OCI-LY7 (cell line): ENCODE data around the gene DSE. TPM values are rescaled to one million over a fixed set of nuclear protein-coding genes. Genes with fewer than 3 reads are reported as not detected.

Experiments used
- BruUV-seq: library from RNA; stranded (reverse); fragments of 400-500 nt; replicated peaks from 2 replicates; lab custom pipeline; 2021; lab: Mats Ljungman, UMichigan
- CTCF ChIA-PET: fragments of 300-600 bp; sonication (Branson Sonifier 250); formaldehyde crosslinking; loops from one replicate; lab custom pipeline; 2022; ENCODE audit warnings: antibody characterized with exemption; ENCODE audit not compliant: unreplicated experiment; lab: Charles Lee
- POLR2A ChIA-PET: fragments of 300-600 bp; sonication (Branson Sonifier 250); formaldehyde crosslinking; loops from one replicate; lab custom pipeline; 2022; ENCODE audit warnings: antibody characterized with exemption; lab: Charles Lee
- DNase-seq: peaks from one replicate; pipeline ENCODE4 v3.0.0-alpha.2; 2015; ENCODE audit warnings: low spot score
- H2AFZ ChIP-seq: fragments of 200-600 bp; sonication (generic), shearing (Covaris generic); 2 replicates; pipeline ENCODE4 v1.6.1; 2014; ENCODE audit warnings: mild to moderate bottlenecking, antibody characterized with exemption, low read length, moderate library complexity
- H3K27ac ChIP-seq: fragments of 200-600 bp; sonication (generic); 2 replicates; pipeline ENCODE4 v1.5.1; 2014; ENCODE audit warnings: mixed run types, low read depth, mild to moderate bottlenecking, moderate library complexity, low read length, inconsistent platforms; ENCODE audit not compliant: poor library complexity, severe bottlenecking
- H3K36me3 ChIP-seq: fragments of 200-600 bp; sonication (generic); 2 replicates; pipeline ENCODE4 v1.6.1; 2014; ENCODE audit warnings: mild to moderate bottlenecking, antibody characterized with exemption, low read length, moderate library complexity, mixed read lengths; ENCODE audit not compliant: insufficient read depth
- H3K4me1 ChIP-seq: fragments of 200-600 bp; sonication (generic); 2 replicates; pipeline ENCODE4 v1.5.1; 2014; ENCODE audit warnings: mild to moderate bottlenecking, low read length; ENCODE audit not compliant: insufficient read depth, poor library complexity, severe bottlenecking
- H3K4me2 ChIP-seq: fragments of 200-600 bp; sonication (generic); 2 replicates; pipeline ENCODE4 v1.6.1; 2014; ENCODE audit warnings: mild to moderate bottlenecking, low read length
- H3K4me3 ChIP-seq: fragments of 200-600 bp; sonication (generic); 2 replicates; pipeline ENCODE4 v1.5.1; 2014; ENCODE audit warnings: mild to moderate bottlenecking, low read depth, low read length; ENCODE audit not compliant: poor library complexity, severe bottlenecking
- H3K79me2 ChIP-seq: fragments of 200-600 bp; sonication (generic); 2 replicates; pipeline ENCODE4 v1.6.1; 2016; ENCODE audit warnings: low read depth, mild to moderate bottlenecking, low read length, moderate library complexity, mixed read lengths; ENCODE audit not compliant: insufficient read depth
- H3K9me2 ChIP-seq: fragments of 200-600 bp; sonication (generic); 2 replicates; pipeline ENCODE4 v1.6.1; 2016; ENCODE audit warnings: mild to moderate bottlenecking, low read length, mixed read lengths; ENCODE audit not compliant: insufficient read depth
- H3K9me3 ChIP-seq: fragments of 200-600 bp; sonication (generic); 2 replicates; pipeline ENCODE4 v1.6.1; 2014; ENCODE audit warnings: mild to moderate bottlenecking, mixed run types, low read length, mixed read lengths
- H4K20me1 ChIP-seq: fragments of 200-600 bp; sonication (generic); 2 replicates; pipeline ENCODE4 v1.6.1; 2014; ENCODE audit warnings: mild to moderate bottlenecking, antibody characterized with exemption, low read length, moderate library complexity, mixed read lengths; ENCODE audit not compliant: insufficient read depth
- EZH2phosphoT487 ChIP-seq: fragments of 200-600 bp; sonication (generic); IDR thresholded peaks from 2 replicates; pipeline ENCODE4 v1.6.1; 2018; ENCODE audit warnings: low read depth, borderline replicate concordance, mild to moderate bottlenecking, mixed run types, antibody characterized with exemption, low read length, moderate library complexity, mixed read lengths
- intact Hi-C: fragments of 100-400 bp; cut with micrococcal nuclease; formaldehyde crosslinking; loops from one replicate; pipeline ENCODE4 v1.10.0; 2022; ENCODE audit not compliant: unreplicated experiment
- total RNA-seq, 2 experiments: library from RNA; depleted of rRNA in 1 of 2; stranded (reverse); fragments of >200 nt in 1 of 2; shearing (Covaris generic) in 1 of 2; gene quantifications; 2 replicates each; pipeline ENCODE4 v1.2.3, GENCODE V29; 2014 to 2022
- TF ChIP-seq, protein P1 (sequence below): fragments of 200-600 bp; sonication (generic); conservative IDR thresholded peaks from 2 replicates; pipeline ENCODE4 v1.5.1; 2014; ENCODE audit warnings: mild to moderate bottlenecking, antibody characterized with exemption, low read length, moderate library complexity, mixed read lengths

DSE gene
- total RNA-seq, 2 experiments from 2014 or later = 3.9 to 7.6 TPM

DNA sequence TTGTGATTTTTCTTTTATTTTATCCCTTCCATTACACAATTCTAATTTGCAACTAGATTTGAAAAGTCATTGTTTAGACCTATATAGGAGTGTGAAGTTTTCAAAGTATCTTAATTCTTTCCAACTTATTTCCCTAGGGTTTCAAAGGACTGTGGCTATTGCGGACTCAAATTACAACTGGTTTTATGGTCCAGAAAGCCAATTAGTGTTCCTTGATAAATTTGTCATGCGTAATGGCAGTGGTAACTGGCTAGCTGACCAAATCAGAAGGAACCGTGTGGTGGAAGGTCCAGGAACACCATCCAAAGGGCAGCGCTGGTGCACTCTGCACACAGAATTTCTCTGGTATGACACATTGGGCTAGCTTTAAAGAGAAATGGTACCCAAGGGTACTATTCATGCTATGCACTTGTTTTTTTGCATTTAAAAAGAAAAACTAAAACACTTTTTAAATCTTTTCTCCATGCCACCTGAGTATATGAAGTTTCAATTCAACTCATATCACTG is 62.5 kb downstream of the DSE start:
- H3K9me3 ChIP-seq = no peaks in the 10 kb centered on the region
- H3K36me3 ChIP-seq = no peaks in the 10 kb centered on the region
- CTCF ChIA-PET = no interaction called here
- H3K4me3 ChIP-seq = no peak overlapping the region
- TF ChIP-seq EZH2phosphoT487 = no peak
- TF ChIP-seq, protein P1, sequence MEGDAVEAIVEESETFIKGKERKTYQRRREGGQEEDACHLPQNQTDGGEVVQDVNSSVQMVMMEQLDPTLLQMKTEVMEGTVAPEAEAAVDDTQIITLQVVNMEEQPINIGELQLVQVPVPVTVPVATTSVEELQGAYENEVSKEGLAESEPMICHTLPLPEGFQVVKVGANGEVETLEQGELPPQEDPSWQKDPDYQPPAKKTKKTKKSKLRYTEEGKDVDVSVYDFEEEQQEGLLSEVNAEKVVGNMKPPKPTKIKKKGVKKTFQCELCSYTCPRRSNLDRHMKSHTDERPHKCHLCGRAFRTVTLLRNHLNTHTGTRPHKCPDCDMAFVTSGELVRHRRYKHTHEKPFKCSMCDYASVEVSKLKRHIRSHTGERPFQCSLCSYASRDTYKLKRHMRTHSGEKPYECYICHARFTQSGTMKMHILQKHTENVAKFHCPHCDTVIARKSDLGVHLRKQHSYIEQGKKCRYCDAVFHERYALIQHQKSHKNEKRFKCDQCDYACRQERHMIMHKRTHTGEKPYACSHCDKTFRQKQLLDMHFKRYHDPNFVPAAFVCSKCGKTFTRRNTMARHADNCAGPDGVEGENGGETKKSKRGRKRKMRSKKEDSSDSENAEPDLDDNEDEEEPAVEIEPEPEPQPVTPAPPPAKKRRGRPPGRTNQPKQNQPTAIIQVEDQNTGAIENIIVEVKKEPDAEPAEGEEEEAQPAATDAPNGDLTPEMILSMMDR = no peak
- no peaks in the 10 kb centered on the region for H3K79me2 ChIP-seq
- H4K20me1 ChIP-seq = no peaks in the 10 kb centered on the region
- no peak overlapping the region for H3K27ac ChIP-seq
- intact Hi-C loops = no loop called here
- H2AFZ ChIP-seq = no peak overlapping the region
- no peak overlapping the region for H3K4me2 ChIP-seq
- no peak for DNase-seq
- no peaks in the 10 kb centered on the region for H3K4me1 ChIP-seq
- BruUV-seq = no TSS peak
- POLR2A ChIA-PET = interaction anchor here (0.6 to 1.2 kb wide), 2 partner anchors 11 to 80 kb away, joined by 3 to 9 read pairs; no protein-coding TSS in a partner anchor
- H3K9me2 ChIP-seq = no peaks in the 10 kb centered on the region

DNA sequence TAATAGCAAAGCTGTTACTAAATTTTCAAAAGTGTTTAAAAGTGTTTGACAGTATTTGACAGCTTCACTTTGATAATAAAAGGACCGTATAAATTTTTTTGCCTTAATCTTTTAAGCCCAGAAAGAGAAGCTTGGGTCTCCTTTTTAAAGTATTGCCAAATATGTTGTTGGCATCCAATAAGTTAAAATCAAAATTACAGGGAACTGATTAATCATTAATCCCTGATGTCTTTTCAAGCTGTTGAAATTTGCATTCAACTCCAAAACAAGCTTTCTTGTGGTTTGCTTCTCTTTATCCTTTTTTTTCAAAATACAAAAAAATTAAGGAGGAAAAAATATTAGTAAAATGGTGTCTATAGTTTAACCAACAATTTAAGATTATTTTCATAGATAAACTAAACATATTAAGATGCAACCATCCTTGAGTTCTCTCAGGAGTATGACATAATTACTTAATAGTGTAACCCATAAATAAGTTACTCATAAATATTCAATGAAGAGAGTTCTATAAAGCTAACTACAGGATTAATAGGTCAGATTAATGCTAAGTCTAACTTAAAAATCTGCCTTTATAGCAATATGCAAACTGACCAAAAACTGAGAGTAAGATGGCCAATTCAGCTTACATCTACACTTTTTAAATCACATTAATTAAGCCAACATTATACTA is 63.4 kb downstream of the DSE start:
- Histone ChIP-seq H3K4me2 (no peak overlapping the region), H3K36me3 (no peaks in the 10 kb centered on the region), H3K79me2 (no peaks in the 10 kb centered on the region), H3K27ac (no peak overlapping the region), H3K4me1 (no peaks in the 10 kb centered on the region), H4K20me1 (no peaks in the 10 kb centered on the region), H3K9me3 (no peaks in the 10 kb centered on the region), H3K9me2 (no peaks in the 10 kb centered on the region), H2AFZ (no peak overlapping the region), H3K4me3 (no peak overlapping the region)
- DNase-seq = no peak
- no TSS peak for BruUV-seq
- no peak for TF ChIP-seq EZH2phosphoT487
- TF ChIP-seq, protein P1 = no peak
- ChIA-PET CTCF (no interaction called here), POLR2A (interaction anchor here (0.6 to 1.3 kb wide), 5 partner anchors 9 to 159 kb away, joined by 3 to 9 read pairs (median 4); no protein-coding TSS in a partner anchor)
- intact Hi-C loops = no loop called here

DNA sequence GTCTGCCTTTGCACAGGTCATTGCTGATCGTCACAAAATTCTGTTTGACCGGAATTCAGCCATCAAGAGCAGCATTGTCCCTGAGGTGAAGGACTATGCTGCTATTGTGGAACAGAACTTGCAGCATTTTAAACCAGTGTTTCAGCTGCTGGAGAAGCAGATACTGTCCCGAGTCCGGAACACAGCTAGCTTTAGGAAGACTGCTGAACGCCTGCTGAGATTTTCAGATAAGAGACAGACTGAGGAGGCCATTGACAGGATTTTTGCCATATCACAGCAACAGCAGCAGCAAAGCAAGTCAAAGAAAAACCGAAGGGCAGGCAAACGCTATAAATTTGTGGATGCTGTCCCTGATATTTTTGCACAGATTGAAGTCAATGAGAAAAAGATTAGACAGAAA is 65.8 kb downstream of the DSE start:
- no peak for DNase-seq
- Histone ChIP-seq H2AFZ (no peak overlapping the region), H3K79me2 (no peaks in the 10 kb centered on the region), H3K4me1 (no peaks in the 10 kb centered on the region), H3K4me3 (no peak overlapping the region), H3K4me2 (no peak overlapping the region), H3K9me3 (no peaks in the 10 kb centered on the region), H3K9me2 (no peaks in the 10 kb centered on the region), H4K20me1 (no peaks in the 10 kb centered on the region), H3K27ac (no peak overlapping the region), H3K36me3 (no peaks in the 10 kb centered on the region)
- CTCF ChIA-PET = no interaction called here
- TF ChIP-seq, protein P1 = no peak
- TF ChIP-seq EZH2phosphoT487 = no peak
- POLR2A ChIA-PET = interaction anchor here (0.7 to 1.7 kb wide), 5 partner anchors 9 to 277 kb away, joined by 3 to 4 read pairs (median 4); no protein-coding TSS in a partner anchor
- BruUV-seq = no TSS peak
- intact Hi-C loops = no loop called here
